Measurements from ENCODE around the gene STPG4. TPM values are rescaled to one million over a fixed set of nuclear protein-coding genes. Genes with fewer than 3 reads are reported as not detected.

Gene STPG4
- under 1 TPM in 1 of 3 donors, not detected in 2; 0.24 TPM for polyA plus RNA-seq

- peak within 1 kb of the TSS; percentile 19 to 76 (median 48) for H3K4me3 Mint-ChIP-seq
- H3K36me3 Mint-ChIP-seq: peaks cover 17 to 26% (median 18%) of the 10 kb centered on the region in 3 donors
- H3K27me3 Mint-ChIP-seq (ENCODE audit: low read depth in 3 of 3): no peaks in the 10 kb centered on the region
- peak in 2 of 3 donors; percentile 26 to 39 for DNase-seq
- H3K9me3 Mint-ChIP-seq: peaks cover 0 to 2% (median 0%) of the 10 kb centered on the region in 6 donors
- peak within 1 kb of the TSS; percentile 63 to 90 (median 74) for H3K27ac Mint-ChIP-seq
- H3K4me1 Mint-ChIP-seq: peaks cover 28 to 31% of the 10 kb centered on the region in 2 donors
Observed at GRCh38 chr2:47155091-47155876, at the start of gene STPG4. Gene STPG4 (minus strand): TSS chr2:47155308. CDS start chr2:47155251, 57 bp downstream.

- H3K27me3 Mint-ChIP-seq (ENCODE audit: low read depth in 3 of 3): peaks cover 5 to 13% (median 5%) of the 10 kb centered on the region in 3 donors
- no peaks in the 10 kb centered on the region for H3K9me3 Mint-ChIP-seq
- H3K36me3 Mint-ChIP-seq: no peaks in the 10 kb centered on the region
- no peaks in the 10 kb centered on the region for H3K4me1 Mint-ChIP-seq
- no peak overlapping the region for H3K27ac Mint-ChIP-seq
- DNase-seq: no peak
- no peak overlapping the region for H3K4me3 Mint-ChIP-seq
Observed at GRCh38 chr2:47204691-47205090, 49.6 kb upstream of the STPG4 start.

GRCh38 chr2:47203995-47204394 lies 48.9 kb upstream of the STPG4 start:
- no peaks in the 10 kb centered on the region for H3K4me1 Mint-ChIP-seq
- H3K36me3 Mint-ChIP-seq: no peaks in the 10 kb centered on the region
- no peak for DNase-seq
- H3K27ac Mint-ChIP-seq: no peak overlapping the region
- H3K9me3 Mint-ChIP-seq: no peaks in the 10 kb centered on the region
- H3K4me3 Mint-ChIP-seq: no peak overlapping the region
- peaks cover 5 to 11% (median 5%) of the 10 kb centered on the region in 3 donors for H3K27me3 Mint-ChIP-seq (ENCODE audit: low read depth in 3 of 3)

- Mint-ChIP-seq H3K27me3 (ENCODE audit: low read depth in 3 of 3) (peaks cover 4 to 8% (median 5%) of the 10 kb centered on the region in 3 donors), H3K4me3 (no peak overlapping the region), H3K4me1 (no peaks in the 10 kb centered on the region), H3K9me3 (no peaks in the 10 kb centered on the region), H3K36me3 (no peaks in the 10 kb centered on the region), H3K27ac (no peak overlapping the region)
- no peak for DNase-seq
Observed at GRCh38 chr2:47201224-47201623, 46.1 kb upstream of the STPG4 start.

DNA sequence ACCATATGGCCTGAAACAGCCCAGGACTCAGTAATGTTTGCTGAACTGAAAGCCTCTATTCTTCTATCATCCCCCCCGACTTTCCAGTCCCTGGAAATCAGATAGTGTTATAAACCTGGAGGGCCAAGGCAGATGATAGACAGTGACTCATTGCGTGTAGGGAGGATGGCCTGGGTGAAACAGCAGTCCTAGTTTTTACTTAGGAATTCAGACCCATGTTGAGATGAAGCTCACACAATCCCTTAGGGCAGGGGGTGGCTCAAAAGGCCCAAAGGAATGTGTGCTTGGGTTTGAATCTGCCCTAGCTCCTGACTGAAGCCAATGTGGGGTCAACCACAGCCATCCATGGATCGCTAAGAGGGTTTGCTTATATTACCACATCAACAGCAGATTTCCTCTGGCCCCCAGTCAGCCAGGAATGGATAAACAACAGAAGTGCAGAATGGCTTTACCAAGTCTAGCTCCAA lies 43.9 kb upstream of the STPG4 start:
- peaks cover 1 to 4% (median 2%) of the 10 kb centered on the region in 3 donors for H3K27me3 Mint-ChIP-seq (ENCODE audit: low read depth in 3 of 3)
- H3K4me3 Mint-ChIP-seq: no peak overlapping the region
- H3K9me3 Mint-ChIP-seq: no peaks in the 10 kb centered on the region
- H3K4me1 Mint-ChIP-seq: no peaks in the 10 kb centered on the region
- no peak overlapping the region for H3K27ac Mint-ChIP-seq
- no peaks in the 10 kb centered on the region for H3K36me3 Mint-ChIP-seq
- DNase-seq: no peak

- H3K27me3 Mint-ChIP-seq (ENCODE audit: low read depth in 3 of 3): peaks cover 2 to 4% (median 3%) of the 10 kb centered on the region in 3 donors
Observed at GRCh38 chr2:47196499-47196898, 41.4 kb upstream of the STPG4 start.

GRCh38 chr2:47196046-47196445 lies 40.9 kb upstream of the STPG4 start:
- Mint-ChIP-seq H3K36me3 (no peaks in the 10 kb centered on the region), H3K27me3 (ENCODE audit: low read depth in 3 of 3) (peaks cover 2 to 6% (median 4%) of the 10 kb centered on the region in 3 donors), H3K4me3 (no peak overlapping the region), H3K4me1 (no peaks in the 10 kb centered on the region), H3K27ac (no peak overlapping the region), H3K9me3 (no peaks in the 10 kb centered on the region)
- DNase-seq: no peak

More at GRCh38 chr2:47196499-47196898, 41.4 kb upstream of the STPG4 start:
- H3K27ac Mint-ChIP-seq: no peak overlapping the region
- no peaks in the 10 kb centered on the region for H3K36me3 Mint-ChIP-seq
- H3K4me3 Mint-ChIP-seq: no peak overlapping the region
- DNase-seq: no peak
- H3K9me3 Mint-ChIP-seq: no peaks in the 10 kb centered on the region
- no peaks in the 10 kb centered on the region for H3K4me1 Mint-ChIP-seq

DNA sequence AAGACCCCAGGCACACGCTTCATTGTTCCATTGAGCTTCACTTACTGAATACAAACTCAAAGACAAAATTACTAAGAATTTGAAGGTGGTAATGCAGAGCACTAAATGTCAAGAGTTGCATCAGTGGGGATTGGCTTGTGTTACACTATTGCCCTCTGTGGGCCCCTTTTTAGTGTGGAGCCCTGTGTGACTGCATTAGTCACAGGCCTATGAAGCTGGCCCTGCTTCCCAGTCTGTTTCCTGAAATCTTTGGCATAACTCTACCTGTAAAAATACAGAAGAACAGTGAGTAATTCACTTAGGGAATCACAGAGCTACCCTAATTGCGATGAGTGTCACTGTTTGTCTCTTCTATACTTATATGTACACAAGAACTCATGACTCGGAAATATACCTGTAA lies 40.0 kb upstream of the STPG4 start:
- H3K9me3 Mint-ChIP-seq: no peaks in the 10 kb centered on the region
- H3K4me3 Mint-ChIP-seq: no peak overlapping the region
- DNase-seq: no peak
- peaks cover 0 to 6% (median 2%) of the 10 kb centered on the region in 3 donors for H3K27me3 Mint-ChIP-seq (ENCODE audit: low read depth in 3 of 3)
- no peaks in the 10 kb centered on the region for H3K4me1 Mint-ChIP-seq
- H3K36me3 Mint-ChIP-seq: no peaks in the 10 kb centered on the region
- H3K27ac Mint-ChIP-seq: no peak overlapping the region

GRCh38 chr2:47194410-47194809 lies 39.3 kb upstream of the STPG4 start:
- Mint-ChIP-seq H3K27me3 (ENCODE audit: low read depth in 3 of 3) (peaks cover 0 to 6% (median 0%) of the 10 kb centered on the region in 3 donors), H3K9me3 (no peaks in the 10 kb centered on the region), H3K27ac (no peak overlapping the region), H3K4me1 (no peaks in the 10 kb centered on the region), H3K36me3 (no peaks in the 10 kb centered on the region), H3K4me3 (no peak overlapping the region)
- no peak for DNase-seq

DNA sequence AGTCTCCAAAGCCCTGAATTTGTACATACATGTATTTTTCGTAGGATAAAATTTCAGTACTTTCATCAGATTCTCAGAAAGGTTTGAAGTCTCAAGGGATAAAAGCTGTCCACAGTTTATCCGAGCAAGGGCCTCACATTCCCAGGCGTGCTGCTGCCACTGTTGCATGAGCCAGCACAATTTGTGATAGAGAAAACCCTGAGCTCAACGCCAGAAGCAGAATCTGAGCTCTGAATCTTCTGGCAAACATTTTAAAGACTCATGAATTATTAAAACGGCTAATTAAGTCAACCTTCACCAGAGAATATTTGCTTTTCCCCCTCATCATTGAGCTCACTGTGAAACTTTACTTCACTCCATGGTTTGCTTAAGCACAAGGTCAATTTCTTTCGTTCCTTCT lies 38.5 kb upstream of the STPG4 start:
- H3K9me3 Mint-ChIP-seq: no peaks in the 10 kb centered on the region
- H3K27ac Mint-ChIP-seq: no peak overlapping the region
- DNase-seq: no peak
- H3K4me3 Mint-ChIP-seq: no peak overlapping the region
- H3K4me1 Mint-ChIP-seq: no peaks in the 10 kb centered on the region
- peaks cover 0 to 6% (median 1%) of the 10 kb centered on the region in 3 donors for H3K27me3 Mint-ChIP-seq (ENCODE audit: low read depth in 3 of 3)
- H3K36me3 Mint-ChIP-seq: no peaks in the 10 kb centered on the region

DNA sequence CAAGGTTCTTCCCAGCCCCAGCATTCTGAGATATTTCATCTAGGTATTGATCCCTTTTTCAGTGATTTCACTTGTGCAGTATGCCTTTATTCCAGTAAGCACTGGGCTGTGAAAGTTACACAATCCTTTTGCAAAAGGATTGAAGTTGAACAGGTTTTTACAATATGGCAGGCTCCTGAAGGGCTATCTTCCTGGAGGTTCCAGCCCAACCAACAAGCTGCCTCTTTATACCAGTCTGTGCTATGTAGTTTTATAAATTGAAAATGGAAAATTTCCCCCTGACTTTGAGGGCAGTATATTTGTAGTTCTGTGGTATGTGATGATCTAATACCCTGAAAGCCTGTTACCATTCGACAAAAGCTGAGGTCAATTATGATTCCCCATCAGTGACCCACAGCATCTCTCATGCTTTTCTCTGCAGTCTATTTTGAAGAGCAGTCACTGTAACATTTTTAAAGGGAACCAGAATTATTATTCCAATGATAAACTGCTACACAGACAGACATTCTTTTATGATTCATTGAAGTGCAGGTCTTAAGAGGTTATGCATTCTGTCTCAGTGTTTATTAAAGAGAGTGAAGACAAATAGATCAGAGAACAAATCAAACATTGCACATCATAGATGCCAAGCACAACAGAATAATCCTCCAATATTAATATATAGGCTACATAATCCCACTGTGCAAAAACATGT lies 35.2 kb upstream of the STPG4 start:
- Mint-ChIP-seq H3K9me3 (no peaks in the 10 kb centered on the region), H3K27me3 (ENCODE audit: low read depth in 3 of 3) (peaks cover 0 to 6% (median 1%) of the 10 kb centered on the region in 3 donors), H3K27ac (no peak overlapping the region)

DNA sequence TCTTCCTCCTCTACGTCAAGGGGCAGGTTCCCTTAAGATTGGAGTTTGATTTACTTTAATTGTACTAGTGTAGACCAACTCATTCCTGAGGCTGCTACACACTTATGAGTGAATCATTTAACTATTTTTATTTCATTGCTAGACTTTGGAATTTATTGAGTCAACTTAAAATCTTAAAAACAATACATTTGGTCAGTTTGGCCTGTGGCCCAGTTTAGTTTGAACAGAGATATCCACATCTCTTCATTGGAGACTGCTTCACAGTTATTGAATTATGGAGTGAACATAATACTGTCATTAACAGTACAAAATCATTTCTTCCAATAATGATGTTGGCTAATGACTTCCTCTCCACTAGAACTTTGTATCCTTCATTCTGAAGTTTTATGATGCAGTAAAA lies 34.5 kb upstream of the STPG4 start:
- H3K9me3 Mint-ChIP-seq: no peaks in the 10 kb centered on the region
- no peak for DNase-seq
- no peak overlapping the region for H3K27ac Mint-ChIP-seq
- no peak overlapping the region for H3K4me3 Mint-ChIP-seq
- H3K4me1 Mint-ChIP-seq: no peaks in the 10 kb centered on the region
- H3K27me3 Mint-ChIP-seq (ENCODE audit: low read depth in 3 of 3): peaks cover 0 to 6% (median 1%) of the 10 kb centered on the region in 3 donors
- no peaks in the 10 kb centered on the region for H3K36me3 Mint-ChIP-seq

More for the DNA sequence above, 35.2 kb upstream of the STPG4 start:
- H3K4me3 Mint-ChIP-seq: no peak overlapping the region
- H3K36me3 Mint-ChIP-seq: no peaks in the 10 kb centered on the region
- no peak for DNase-seq
- H3K4me1 Mint-ChIP-seq: no peaks in the 10 kb centered on the region

GRCh38 chr2:47187069-47187468 lies 32.0 kb upstream of the STPG4 start:
- H3K36me3 Mint-ChIP-seq: no peaks in the 10 kb centered on the region
- no peak overlapping the region for H3K27ac Mint-ChIP-seq
- no peaks in the 10 kb centered on the region for H3K4me1 Mint-ChIP-seq
- peaks cover 1 to 6% (median 5%) of the 10 kb centered on the region in 3 donors for H3K27me3 Mint-ChIP-seq (ENCODE audit: low read depth in 3 of 3)
- no peaks in the 10 kb centered on the region for H3K9me3 Mint-ChIP-seq
- no peak overlapping the region for H3K4me3 Mint-ChIP-seq
- no peak for DNase-seq

DNA sequence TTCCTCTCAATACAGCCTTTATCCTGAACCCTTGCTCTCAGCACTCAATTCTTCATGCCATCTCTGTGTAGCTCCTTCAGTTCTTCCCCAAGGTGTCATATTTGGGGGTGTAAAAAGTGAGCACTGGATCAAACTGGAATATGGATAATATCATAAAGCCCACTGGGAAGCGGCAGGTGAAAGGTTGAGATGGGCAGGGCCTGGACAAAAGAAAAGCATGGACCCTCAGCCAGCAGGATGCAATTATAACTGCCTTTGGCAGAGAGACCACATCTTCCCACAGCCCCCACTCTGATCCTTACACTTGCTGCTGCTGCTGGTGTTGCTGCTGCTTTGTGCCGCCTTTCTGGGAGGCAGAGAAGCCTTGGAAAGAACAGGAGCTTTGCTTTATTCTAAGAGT lies 31.2 kb upstream of the STPG4 start:
- H3K4me3 Mint-ChIP-seq: no peak overlapping the region
- no peaks in the 10 kb centered on the region for H3K4me1 Mint-ChIP-seq
- DNase-seq: no peak
- H3K36me3 Mint-ChIP-seq: no peaks in the 10 kb centered on the region
- H3K27me3 Mint-ChIP-seq (ENCODE audit: low read depth in 3 of 3): peaks cover 1 to 5% (median 1%) of the 10 kb centered on the region in 3 donors
- H3K9me3 Mint-ChIP-seq: no peaks in the 10 kb centered on the region
- no peak overlapping the region for H3K27ac Mint-ChIP-seq

Measured in immature natural killer cell (primary cell).